ENCODE data around the gene FAM98C.
A peak's percentile ranks its signal among the peaks of the same experiment; 100 is the strongest.
"Not testable (repeated sequence)": the region's sequence is repeated elsewhere in the genome, so short reads cannot be mapped to it uniquely, and the experiment has no call there.

FAM98C gene

DNA sequence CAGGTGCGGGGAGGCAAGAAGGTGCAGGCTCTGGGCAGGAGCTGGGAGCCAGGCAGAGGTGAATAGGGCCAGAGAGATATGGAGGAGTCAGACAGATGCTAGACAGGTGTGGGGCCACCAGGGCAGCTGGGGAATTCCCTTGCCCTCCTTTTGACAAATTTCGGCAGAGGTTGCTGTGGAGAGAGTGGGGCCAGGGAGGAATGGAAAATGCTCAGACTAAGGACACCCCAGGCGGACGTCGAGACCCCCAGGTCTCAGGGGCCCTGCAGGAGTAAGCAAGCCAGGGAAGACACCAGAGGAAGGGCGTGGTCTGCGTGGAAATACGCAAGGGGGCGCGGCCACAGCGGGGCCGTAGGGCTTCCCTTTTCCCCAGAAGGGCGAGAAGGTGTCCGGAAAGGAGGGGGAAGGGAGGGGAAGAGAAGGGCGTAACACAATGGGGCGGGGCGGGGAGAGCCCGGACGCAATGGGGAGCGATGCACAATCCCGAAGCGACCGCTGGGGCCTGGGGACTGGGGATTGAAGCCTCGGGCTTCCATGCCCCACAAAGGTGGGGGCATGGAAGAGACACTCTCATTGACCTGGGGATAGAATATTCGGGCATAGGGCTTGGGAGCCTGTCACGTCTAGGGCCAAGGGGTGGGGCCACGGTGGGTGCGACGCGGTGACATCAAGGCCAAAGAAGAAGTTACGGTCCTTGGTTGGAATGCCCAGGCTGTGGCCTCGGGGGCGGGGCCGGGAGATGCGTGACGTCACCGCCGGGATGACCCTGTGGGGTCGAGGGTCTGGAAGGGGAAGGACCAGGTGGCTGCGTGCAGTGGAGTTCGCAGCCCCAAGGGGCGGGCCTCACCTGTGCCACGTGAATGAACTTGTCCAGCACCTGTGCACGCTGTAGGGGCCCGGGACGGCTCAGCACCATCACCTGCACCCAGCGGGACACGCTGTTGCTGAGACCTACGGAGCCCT lies 14.9 kb downstream of the FAM98C start:
- Histone ChIP-seq H3K4me2 (ENCODE audit: low read length) (peak overlapping the region; percentile 44), H3K27me3 (ENCODE audit: control insufficient read depth, insufficient read depth, low read length) (peaks cover 16% of the 10 kb centered on the region), H3K36me3 (ENCODE audit: insufficient read depth, low read length) (no peaks in the 10 kb centered on the region), H3K4me3 (ENCODE audit: low read length) (no peak overlapping the region), H3K4me1 (ENCODE audit: control insufficient read depth, insufficient read depth, low read length) (no peaks in the 10 kb centered on the region), H3K9ac (ENCODE audit: low read depth, low read length) (no peak overlapping the region), H3K9me3 (replicated peaks; ENCODE audit: low read length) (no peaks in the 10 kb centered on the region)

DNA sequence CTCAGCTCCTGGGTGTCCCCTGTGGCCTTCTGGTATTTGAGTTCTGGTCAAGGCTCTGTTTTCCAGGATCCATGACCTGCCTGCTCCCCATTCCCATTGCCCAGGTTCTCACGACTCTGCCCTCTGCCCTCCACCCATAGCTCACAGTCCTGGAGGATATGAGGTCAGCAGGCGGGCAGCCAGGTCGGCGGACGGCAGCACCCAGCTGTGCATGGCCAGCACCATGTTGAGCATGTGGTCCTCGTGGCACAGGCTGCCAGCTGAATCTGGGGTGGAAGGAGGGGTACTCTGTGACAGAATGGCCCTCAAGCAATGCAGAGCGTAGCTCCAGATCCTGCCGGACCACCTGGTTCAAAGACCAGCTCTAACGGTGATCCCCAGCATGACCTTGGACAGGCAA lies 18.0 kb downstream of the FAM98C start:
- H3K9ac ChIP-seq (ENCODE audit: low read depth, low read length) = no peak overlapping the region
- H3K9me3 ChIP-seq (replicated peaks; ENCODE audit: low read length) = no peaks in the 10 kb centered on the region
- H3K4me3 ChIP-seq (ENCODE audit: low read length) = no peak overlapping the region
- H3K4me2 ChIP-seq (ENCODE audit: low read length) = no peak overlapping the region
- peaks cover 18% of the 10 kb centered on the region for H3K27me3 ChIP-seq (ENCODE audit: control insufficient read depth, insufficient read depth, low read length)
- no peaks in the 10 kb centered on the region for H3K4me1 ChIP-seq (ENCODE audit: control insufficient read depth, insufficient read depth, low read length)
- H3K36me3 ChIP-seq (ENCODE audit: insufficient read depth, low read length) = no peaks in the 10 kb centered on the region

- Histone ChIP-seq H3K9ac (ENCODE audit: low read depth, low read length) (no peak overlapping the region), H3K4me3 (ENCODE audit: low read length) (no peak overlapping the region), H3K36me3 (ENCODE audit: insufficient read depth, low read length) (no peaks in the 10 kb centered on the region), H3K4me2 (ENCODE audit: low read length) (no peak overlapping the region), H3K4me1 (ENCODE audit: control insufficient read depth, insufficient read depth, low read length) (no peaks in the 10 kb centered on the region), H3K27me3 (ENCODE audit: control insufficient read depth, insufficient read depth, low read length) (peaks cover 14% of the 10 kb centered on the region), H3K9me3 (replicated peaks; ENCODE audit: low read length) (no peaks in the 10 kb centered on the region)
Observed at GRCh38 chr19:38421856-38422255, 19.0 kb downstream of the FAM98C start.

DNA sequence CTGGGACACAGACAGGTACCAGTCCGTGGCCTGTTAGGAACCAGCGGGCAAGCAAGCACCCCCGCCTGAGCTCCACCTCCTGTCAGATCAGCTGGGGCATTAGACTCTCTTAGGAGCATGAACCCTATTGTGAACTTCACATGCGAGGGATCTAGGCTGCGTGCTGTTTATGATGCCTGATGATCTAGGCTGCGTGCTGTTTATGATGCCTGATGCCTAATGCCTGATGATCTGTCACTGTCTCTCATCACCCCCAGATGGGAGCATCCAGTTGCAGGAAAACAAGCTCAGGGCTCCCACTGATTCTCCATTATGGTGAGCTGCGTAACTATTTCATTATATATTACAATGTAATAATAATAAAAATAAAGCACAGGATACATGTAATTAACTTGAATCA lies 19.5 kb downstream of the FAM98C start:
- H3K36me3 ChIP-seq (ENCODE audit: insufficient read depth, low read length) = no peaks in the 10 kb centered on the region
- peaks cover 10% of the 10 kb centered on the region for H3K27me3 ChIP-seq (ENCODE audit: control insufficient read depth, insufficient read depth, low read length)
- no peak overlapping the region for H3K9ac ChIP-seq (ENCODE audit: low read depth, low read length)

GRCh38 chr19:38424272-38424671 lies 21.4 kb downstream of the FAM98C start:
- Histone ChIP-seq H3K4me3 (ENCODE audit: low read length) (no peak overlapping the region), H3K4me1 (ENCODE audit: control insufficient read depth, insufficient read depth, low read length) (no peaks in the 10 kb centered on the region), H3K27me3 (ENCODE audit: control insufficient read depth, insufficient read depth, low read length) (peaks cover 10% of the 10 kb centered on the region), H3K36me3 (ENCODE audit: insufficient read depth, low read length) (no peaks in the 10 kb centered on the region), H3K4me2 (ENCODE audit: low read length) (no peak overlapping the region), H3K9ac (ENCODE audit: low read depth, low read length) (no peak overlapping the region), H3K9me3 (replicated peaks; ENCODE audit: low read length) (no peaks in the 10 kb centered on the region)

More for the DNA sequence above, 19.5 kb downstream of the FAM98C start:
- H3K4me1 ChIP-seq (ENCODE audit: control insufficient read depth, insufficient read depth, low read length) = no peaks in the 10 kb centered on the region
- no peak overlapping the region for H3K4me3 ChIP-seq (ENCODE audit: low read length)
- H3K9me3 ChIP-seq (replicated peaks; ENCODE audit: low read length) = no peaks in the 10 kb centered on the region
- H3K4me2 ChIP-seq (ENCODE audit: low read length) = no peak overlapping the region

- Histone ChIP-seq H3K4me2 (ENCODE audit: low read length) (no peak overlapping the region), H3K4me3 (ENCODE audit: low read length) (no peak overlapping the region), H3K9ac (ENCODE audit: low read depth, low read length) (no peak overlapping the region), H3K27me3 (ENCODE audit: control insufficient read depth, insufficient read depth, low read length) (peaks cover 13% of the 10 kb centered on the region), H3K4me1 (ENCODE audit: control insufficient read depth, insufficient read depth, low read length) (no peaks in the 10 kb centered on the region), H3K36me3 (ENCODE audit: insufficient read depth, low read length) (no peaks in the 10 kb centered on the region), H3K9me3 (replicated peaks; ENCODE audit: low read length) (no peaks in the 10 kb centered on the region)
Observed at GRCh38 chr19:38425222-38425809, 22.4 kb downstream of the FAM98C start.

DNA sequence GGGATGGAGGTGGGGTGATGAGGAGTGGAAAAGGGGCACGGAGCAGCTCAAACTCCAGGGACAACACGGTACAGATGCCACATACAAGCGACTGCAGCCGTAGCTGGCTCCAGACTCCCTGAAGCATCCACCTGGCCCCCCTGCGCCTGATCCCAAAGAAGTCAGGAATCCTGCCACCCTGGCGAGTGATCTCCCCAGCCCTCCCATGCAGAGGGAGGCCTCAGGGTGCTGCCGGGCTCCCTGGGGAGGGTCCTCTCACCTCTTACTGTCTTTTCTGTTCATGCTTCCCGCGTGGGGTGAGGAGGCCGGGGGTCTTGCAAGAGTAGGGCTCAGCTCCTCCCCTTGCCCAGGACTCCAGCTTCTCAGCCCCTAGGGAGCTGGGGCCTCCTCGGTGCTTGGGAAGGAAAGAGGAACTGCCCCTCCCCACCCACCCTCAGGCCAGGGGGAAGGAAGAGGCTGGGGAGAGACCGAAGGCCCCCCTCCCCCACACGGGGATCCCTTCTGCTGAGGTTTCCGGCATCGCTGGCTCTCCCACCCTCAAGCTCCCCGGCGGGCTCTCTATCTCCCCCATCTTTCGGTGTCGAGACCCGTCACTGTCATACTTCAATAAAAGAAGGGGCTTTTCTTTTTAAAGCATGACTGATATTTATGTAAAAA lies 23.0 kb downstream of the FAM98C start, which contains the start of gene RASGRP4:
RASGRP4 (minus strand) TSS at position 410 of the 657 bp plus-strand sequence; CDS start at position 282, 128 bp downstream.
- Histone ChIP-seq H3K9ac (ENCODE audit: low read depth, low read length) (no peak within 1 kb of the TSS), H3K4me2 (ENCODE audit: low read length) (no peak within 1 kb of the TSS), H3K4me1 (ENCODE audit: control insufficient read depth, insufficient read depth, low read length) (no peaks in the 10 kb centered on the region), H3K4me3 (ENCODE audit: low read length) (no peak within 1 kb of the TSS), H3K9me3 (replicated peaks; ENCODE audit: low read length) (no peaks in the 10 kb centered on the region), H3K36me3 (ENCODE audit: insufficient read depth, low read length) (no peaks in the 10 kb centered on the region), H3K27me3 (ENCODE audit: control insufficient read depth, insufficient read depth, low read length) (peaks cover 15% of the 10 kb centered on the region)

DNA sequence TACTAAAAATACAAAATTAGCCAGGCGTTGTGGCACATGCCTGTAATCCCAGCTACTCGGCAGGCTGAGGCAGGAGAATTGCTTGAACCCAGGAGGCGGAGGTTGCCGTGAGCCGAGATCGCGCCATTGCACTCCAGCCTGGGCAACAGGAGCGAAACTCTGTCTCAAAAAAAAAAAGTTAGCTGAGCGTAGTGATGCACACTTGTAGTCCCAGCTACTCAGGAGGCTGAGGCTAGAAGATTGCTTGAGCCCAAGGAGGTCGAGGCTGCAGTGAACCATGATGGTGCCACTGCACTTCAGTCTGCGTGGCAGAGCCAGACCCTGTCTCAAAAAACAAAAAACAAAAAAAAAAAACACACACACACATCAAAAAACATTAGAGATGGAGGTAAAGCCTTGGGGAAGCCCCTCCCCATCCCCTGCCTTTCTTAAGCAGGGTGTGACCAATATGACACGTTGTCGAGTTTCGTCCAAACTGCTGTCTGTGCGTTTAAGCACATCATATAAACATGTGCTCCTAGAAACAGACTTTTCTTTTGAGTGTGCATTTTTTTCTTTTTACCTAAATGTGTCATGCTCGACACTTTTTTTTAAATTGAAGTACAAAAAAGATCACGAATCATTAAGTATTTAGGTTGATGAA lies 24.3 kb downstream of the FAM98C start:
- H3K4me1 ChIP-seq (ENCODE audit: control insufficient read depth, insufficient read depth, low read length) = not testable (repeated sequence)

DNA sequence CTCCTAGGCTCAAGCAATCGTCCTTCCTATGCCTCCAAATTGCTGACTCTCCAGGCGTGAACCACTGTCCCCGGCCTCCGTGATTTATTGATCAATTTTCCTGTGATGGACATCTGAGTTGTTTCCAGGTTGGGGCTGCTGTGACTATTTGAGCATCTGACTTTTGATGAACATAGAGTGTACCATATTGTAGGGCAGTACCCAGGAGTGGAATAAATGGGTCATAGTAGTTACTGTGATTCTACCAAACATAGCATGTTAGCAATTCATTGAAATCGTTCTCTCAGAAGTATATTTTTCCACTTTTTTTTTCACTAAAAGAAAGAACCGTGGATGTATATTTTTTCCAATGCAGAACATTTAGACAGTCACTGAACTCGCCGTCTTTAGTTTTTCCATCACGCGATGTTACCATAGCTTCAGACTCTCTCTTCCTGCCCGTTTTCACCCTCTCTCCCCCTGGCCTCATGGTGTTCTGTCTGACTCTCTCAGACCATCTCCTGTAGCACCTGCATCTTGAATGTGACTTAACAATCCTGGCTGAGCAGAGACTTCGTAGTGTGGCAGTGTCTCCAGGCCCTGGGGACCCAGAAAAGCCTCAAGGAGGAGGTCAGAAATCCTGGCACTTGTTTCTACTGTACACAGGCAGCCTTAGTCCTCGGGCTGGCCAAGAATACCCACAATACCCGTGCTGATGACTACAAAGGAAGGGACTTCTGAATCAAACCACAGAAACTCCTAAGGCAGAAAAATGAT lies 26.3 kb downstream of the FAM98C start:
- no peaks in the 10 kb centered on the region for H3K4me1 ChIP-seq (ENCODE audit: control insufficient read depth, insufficient read depth, low read length)
- H3K4me3 ChIP-seq (ENCODE audit: low read length) = no peak overlapping the region
- H3K9ac ChIP-seq (ENCODE audit: low read depth, low read length) = no peak overlapping the region
- no peaks in the 10 kb centered on the region for H3K9me3 ChIP-seq (replicated peaks; ENCODE audit: low read length)
- H3K4me2 ChIP-seq (ENCODE audit: low read length) = no peak overlapping the region
- peaks cover 21% of the 10 kb centered on the region for H3K27me3 ChIP-seq (ENCODE audit: control insufficient read depth, insufficient read depth, low read length)
- no peaks in the 10 kb centered on the region for H3K36me3 ChIP-seq (ENCODE audit: insufficient read depth, low read length)

More for the DNA sequence above, 24.3 kb downstream of the FAM98C start:
- H3K36me3 ChIP-seq (ENCODE audit: insufficient read depth, low read length); H3K9ac ChIP-seq (ENCODE audit: low read depth, low read length); H3K9me3 ChIP-seq (replicated peaks; ENCODE audit: low read length); H3K4me3 ChIP-seq (ENCODE audit: low read length); H3K4me2 ChIP-seq (ENCODE audit: low read length): not testable (repeated sequence)
- peaks cover 19% of the 10 kb centered on the region for H3K27me3 ChIP-seq (ENCODE audit: control insufficient read depth, insufficient read depth, low read length)

GRCh38 chr19:38429811-38430156 lies 26.9 kb downstream of the FAM98C start:
- Histone ChIP-seq H3K4me1 (ENCODE audit: control insufficient read depth, insufficient read depth, low read length) (no peaks in the 10 kb centered on the region), H3K36me3 (ENCODE audit: insufficient read depth, low read length) (no peaks in the 10 kb centered on the region), H3K4me2 (ENCODE audit: low read length) (no peak overlapping the region), H3K9me3 (replicated peaks; ENCODE audit: low read length) (no peaks in the 10 kb centered on the region), H3K27me3 (ENCODE audit: control insufficient read depth, insufficient read depth, low read length) (peaks cover 25% of the 10 kb centered on the region), H3K9ac (ENCODE audit: low read depth, low read length) (no peak overlapping the region), H3K4me3 (ENCODE audit: low read length) (no peak overlapping the region)

Data from skeletal muscle satellite cell (primary cell).